SK-N-MC (cell line): ENCODE data around the gene OPA3.

Experiments used
- EZH2 ChIP-seq: fragments of 200-600 bp; sonication (generic); IDR thresholded peaks from one replicate; pipeline ENCODE4 v1.6.1; 2017; ENCODE audit warnings: antibody characterized with exemption
- FOXP2 ChIP-seq: optimal IDR thresholded peaks from 2 replicates; pipeline ENCODE3; 2011; ENCODE audit warnings: mild to moderate bottlenecking, moderate library complexity; ENCODE audit not compliant: insufficient read depth; ENCODE audit errors: extremely low read length, control extremely low read depth

- no peak for TF ChIP-seq FOXP2
- TF ChIP-seq EZH2: no peak
These were observed 9.4 kb downstream of the OPA3 start for GRCh38 chr19:45575216-45575615.
